ENCODE results near the gene HBS1L.

DNA sequence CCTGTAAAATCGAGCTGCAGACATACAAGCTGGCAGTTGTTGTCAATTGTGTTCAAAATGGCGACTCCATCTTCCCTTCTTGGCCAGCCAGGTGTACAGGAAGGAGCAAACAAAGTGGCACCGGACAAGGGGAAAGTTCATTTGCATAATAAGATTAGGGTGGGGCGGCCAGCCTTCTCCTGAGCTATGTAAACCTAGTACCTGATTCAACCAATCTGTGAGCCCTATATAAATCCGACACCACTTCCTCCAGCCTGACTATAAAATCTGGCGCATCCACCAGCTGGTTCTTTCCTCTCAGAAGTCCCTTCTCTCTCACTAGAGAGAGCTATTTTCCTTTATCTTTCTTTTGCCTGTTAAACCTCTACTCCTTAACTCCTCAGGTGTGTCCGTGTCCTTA lies 8.1 kb upstream of the HBS1L start:
- TF ChIP-seq, protein P1, sequence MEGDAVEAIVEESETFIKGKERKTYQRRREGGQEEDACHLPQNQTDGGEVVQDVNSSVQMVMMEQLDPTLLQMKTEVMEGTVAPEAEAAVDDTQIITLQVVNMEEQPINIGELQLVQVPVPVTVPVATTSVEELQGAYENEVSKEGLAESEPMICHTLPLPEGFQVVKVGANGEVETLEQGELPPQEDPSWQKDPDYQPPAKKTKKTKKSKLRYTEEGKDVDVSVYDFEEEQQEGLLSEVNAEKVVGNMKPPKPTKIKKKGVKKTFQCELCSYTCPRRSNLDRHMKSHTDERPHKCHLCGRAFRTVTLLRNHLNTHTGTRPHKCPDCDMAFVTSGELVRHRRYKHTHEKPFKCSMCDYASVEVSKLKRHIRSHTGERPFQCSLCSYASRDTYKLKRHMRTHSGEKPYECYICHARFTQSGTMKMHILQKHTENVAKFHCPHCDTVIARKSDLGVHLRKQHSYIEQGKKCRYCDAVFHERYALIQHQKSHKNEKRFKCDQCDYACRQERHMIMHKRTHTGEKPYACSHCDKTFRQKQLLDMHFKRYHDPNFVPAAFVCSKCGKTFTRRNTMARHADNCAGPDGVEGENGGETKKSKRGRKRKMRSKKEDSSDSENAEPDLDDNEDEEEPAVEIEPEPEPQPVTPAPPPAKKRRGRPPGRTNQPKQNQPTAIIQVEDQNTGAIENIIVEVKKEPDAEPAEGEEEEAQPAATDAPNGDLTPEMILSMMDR (IDR thresholded peaks at IDR 0.05): no peak
- no peak for TF ChIP-seq POLR2AphosphoS5 (IDR thresholded peaks at IDR 0.05)
- TF ChIP-seq POLR2A (IDR thresholded peaks at IDR 0.05): no peak

Measured in stomach (tissue), 4 donors.